ENCODE results near the gene RFNG.

GRCh38 chr17:82045936-82046484 lies 5.6 kb downstream of the RFNG start:
- no peak for TF ChIP-seq REST (IDR thresholded peaks at IDR 0.05; ENCODE audit: insufficient replicate concordance, low read depth)
- no peak for TF ChIP-seq CTCF (IDR thresholded peaks at IDR 0.05; ENCODE audit: insufficient read depth, low read length)
- no peak for TF ChIP-seq GABPA (IDR thresholded peaks at IDR 0.05; ENCODE audit: low read depth)
- TF ChIP-seq POLR2AphosphoS5 (IDR thresholded peaks at IDR 0.05; ENCODE audit: low read depth), result no peak
- TF ChIP-seq SPI1 (IDR thresholded peaks at IDR 0.05; ENCODE audit: borderline replicate concordance, low read depth), result no peak
